DND-41 (cell line): ENCODE measurements around the gene KCNJ6.

Experiments
- EZH2 ChIP-seq: IDR thresholded peaks from 3 replicates; pipeline ENCODE4 v1.6.1; 2012; ENCODE audit warnings: borderline replicate concordance, low read depth, mild to moderate bottlenecking, moderate library complexity, low read length, inconsistent platforms; ENCODE audit not compliant: severe bottlenecking
- TF ChIP-seq, protein P1 (sequence below): IDR thresholded peaks from 2 replicates; pipeline ENCODE4 v1.5.1; 2012; ENCODE audit warnings: borderline replicate concordance, low read length, moderate library complexity, mild to moderate bottlenecking; ENCODE audit not compliant: poor library complexity, severe bottlenecking; ENCODE audit errors: extremely low read depth

GRCh38 chr21:37587635-37588177, 328.6 kb downstream of the KCNJ6 start:
- TF ChIP-seq, protein P1, sequence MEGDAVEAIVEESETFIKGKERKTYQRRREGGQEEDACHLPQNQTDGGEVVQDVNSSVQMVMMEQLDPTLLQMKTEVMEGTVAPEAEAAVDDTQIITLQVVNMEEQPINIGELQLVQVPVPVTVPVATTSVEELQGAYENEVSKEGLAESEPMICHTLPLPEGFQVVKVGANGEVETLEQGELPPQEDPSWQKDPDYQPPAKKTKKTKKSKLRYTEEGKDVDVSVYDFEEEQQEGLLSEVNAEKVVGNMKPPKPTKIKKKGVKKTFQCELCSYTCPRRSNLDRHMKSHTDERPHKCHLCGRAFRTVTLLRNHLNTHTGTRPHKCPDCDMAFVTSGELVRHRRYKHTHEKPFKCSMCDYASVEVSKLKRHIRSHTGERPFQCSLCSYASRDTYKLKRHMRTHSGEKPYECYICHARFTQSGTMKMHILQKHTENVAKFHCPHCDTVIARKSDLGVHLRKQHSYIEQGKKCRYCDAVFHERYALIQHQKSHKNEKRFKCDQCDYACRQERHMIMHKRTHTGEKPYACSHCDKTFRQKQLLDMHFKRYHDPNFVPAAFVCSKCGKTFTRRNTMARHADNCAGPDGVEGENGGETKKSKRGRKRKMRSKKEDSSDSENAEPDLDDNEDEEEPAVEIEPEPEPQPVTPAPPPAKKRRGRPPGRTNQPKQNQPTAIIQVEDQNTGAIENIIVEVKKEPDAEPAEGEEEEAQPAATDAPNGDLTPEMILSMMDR, result no peak
- no peak for TF ChIP-seq EZH2
